Keratinocyte (primary cell): ENCODE measurements around the gene INPP5A. TPM values are rescaled to one million over a fixed set of nuclear protein-coding genes. Genes with fewer than 3 reads are reported as not detected.

ENCODE experiments used
- DNase-seq: peaks from one replicate; pipeline ENCODE4 v3.0.0-alpha.2; 2011; ENCODE audit warnings: low read depth, missing footprints, low spot score
- FAIRE-seq: peaks from 2 replicates; lab custom pipeline; 2011; peaks lifted over from hg19 to GRCh38; lab: Jason Lieb, UNC
- H2AFZ ChIP-seq: 2 replicates; pipeline ENCODE4 v1.6.0; 2012; ENCODE audit warnings: low read length, control low read depth, inconsistent platforms; ENCODE audit not compliant: control insufficient read depth
- H3K27ac ChIP-seq: 2 replicates; pipeline ENCODE4 v1.5.1; 2011; ENCODE audit warnings: low read length; ENCODE audit not compliant: control insufficient read depth, insufficient read depth
- H3K27me3 ChIP-seq: 3 replicates; pipeline ENCODE4 v1.6.0; 2011; ENCODE audit warnings: low read length; ENCODE audit not compliant: control insufficient read depth, insufficient read depth; ENCODE audit errors: extremely low read depth
- H3K36me3 ChIP-seq, 2 experiments: 2 replicates in 1 of 2; 3 replicates in 1 of 2; pipeline ENCODE4 v1.5.1; 2011; ENCODE audit warnings: low read length in 2 of 2, mild to moderate bottlenecking in 1 of 2; ENCODE audit not compliant: control insufficient read depth in 2 of 2, insufficient read depth in 2 of 2; ENCODE audit errors: extremely low read depth in 1 of 2
- H3K4me1 ChIP-seq: 3 replicates; pipeline ENCODE4 v1.5.1; 2011; ENCODE audit warnings: low read length; ENCODE audit not compliant: control insufficient read depth, insufficient read depth; ENCODE audit errors: extremely low read depth
- H3K4me2 ChIP-seq: 3 replicates; pipeline ENCODE4 v1.6.0; 2011; ENCODE audit warnings: low read depth, low read length; ENCODE audit not compliant: control insufficient read depth, insufficient read depth; ENCODE audit errors: extremely low read depth
- H3K4me3 ChIP-seq, 3 experiments: fragments of 200-600 bp in 1 of 3; sonication (generic) in 1 of 3; 2 replicates in 2 of 3; 3 replicates in 1 of 3; pipeline ENCODE4 v1.5.1; 2011 to 2016; ENCODE audit warnings: low read length in 3 of 3, mild to moderate bottlenecking in 3 of 3, control low read depth in 2 of 3, inconsistent platforms in 1 of 3, low read depth in 1 of 3, mixed read lengths in 1 of 3, mixed run types in 1 of 3, moderate library complexity in 1 of 3; ENCODE audit not compliant: control insufficient read depth in 2 of 3, insufficient read depth in 2 of 3; ENCODE audit errors: extremely low read depth in 1 of 3
- H3K79me2 ChIP-seq: 2 replicates; pipeline ENCODE4 v1.6.0; 2012; ENCODE audit warnings: low read length; ENCODE audit not compliant: control insufficient read depth, insufficient read depth
- H3K9ac ChIP-seq: 3 replicates; pipeline ENCODE4 v1.6.0; 2011; ENCODE audit warnings: low read length; ENCODE audit not compliant: control insufficient read depth, insufficient read depth; ENCODE audit errors: extremely low read depth
- H3K9me1 ChIP-seq: 3 replicates; pipeline ENCODE4 v1.6.0; 2011; ENCODE audit warnings: low read length; ENCODE audit not compliant: control insufficient read depth, insufficient read depth; ENCODE audit errors: extremely low read depth
- H3K9me3 ChIP-seq: 2 replicates; pipeline ENCODE4 v1.5.1; 2012; ENCODE audit warnings: low read depth, low read length; ENCODE audit not compliant: control insufficient read depth
- H4K20me1 ChIP-seq: 3 replicates; pipeline ENCODE4 v1.6.0; 2011; ENCODE audit warnings: low read length; ENCODE audit not compliant: control insufficient read depth, insufficient read depth; ENCODE audit errors: extremely low read depth
- EZH2 ChIP-seq: IDR thresholded peaks from one replicate; pipeline ENCODE4 v1.6.1; 2012; ENCODE audit warnings: inconsistent platforms, mild to moderate bottlenecking, low read length, moderate library complexity
- dilution Hi-C: fragments of 300-500 bp; cut with MboI; formaldehyde crosslinking; loops from one replicate; pipeline ENCODE4 v1.7.0; 2020; ENCODE audit warnings: low sequenced_read_pairs; ENCODE audit not compliant: extremely low pct_ligation_motif_present
- polyA plus RNA-seq, 5 experiments: library from polyadenylated mRNA; depleted of rRNA in 3 of 5; stranded (reverse) in 3 of 5; stranded (forward) in 1 of 5; unstranded in 1 of 5; fragments of >200 nt; gene quantifications; 1 replicate in 1 of 5; 2 replicates in 3 of 5; 3 replicates in 1 of 5; pipeline versions ENCODE4 v1.2.1 to v1.2.3, GENCODE V29; 2011 to 2012; ENCODE audit warnings: missing spikeins in 2 of 5, low read depth in 1 of 5, low replicate concordance in 1 of 5
- TF ChIP-seq, protein P1 (sequence below), 3 experiments: IDR thresholded peaks in 1 of 3; conservative IDR thresholded peaks in 1 of 3; optimal IDR thresholded peaks in 1 of 3; 2 replicates in 2 of 3; 3 replicates in 1 of 3; pipeline versions ENCODE3 to v1.5.1; 2011; ENCODE audit warnings: low read length in 3 of 3, mild to moderate bottlenecking in 3 of 3, moderate library complexity in 2 of 3, control low read depth in 1 of 3, inconsistent platforms in 1 of 3; ENCODE audit not compliant: insufficient read depth in 2 of 3; ENCODE audit errors: extremely low read depth in 1 of 3

INPP5A gene
- polyA plus RNA-seq, 1 donor (not counting 4 experiments of a cell fraction or from before 2014, with no cell fraction given), result 11.2 TPM

DNA sequence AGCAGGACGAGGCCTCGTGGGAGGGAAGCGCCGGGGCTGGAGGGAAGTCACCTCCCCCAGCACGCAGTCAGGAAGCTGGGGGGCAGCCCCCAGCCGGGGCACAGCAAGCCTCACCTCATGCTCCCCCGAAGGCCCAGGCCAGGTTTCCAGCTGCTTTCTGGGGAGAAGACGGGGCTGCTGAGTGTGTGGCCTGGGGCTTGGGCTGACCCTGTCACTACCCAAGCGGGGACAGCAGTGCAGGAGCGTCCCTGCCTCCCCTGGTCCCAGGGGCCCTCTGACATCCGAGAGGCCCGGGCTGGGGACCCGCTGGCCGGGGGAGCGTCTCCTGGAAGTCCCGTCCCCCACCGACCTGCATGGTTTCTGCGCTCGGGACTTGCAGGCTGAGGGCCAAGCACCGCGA is 268.0 kb downstream of the INPP5A start:
- DNase-seq (no peak), FAIRE-seq (no peak)
- no peaks in the 10 kb centered on the region for H3K36me3 ChIP-seq
- no peaks in the 10 kb centered on the region for H3K9me1 ChIP-seq
- H3K4me2 ChIP-seq, result no peak overlapping the region
- no peaks in the 10 kb centered on the region for H3K27me3 ChIP-seq
- no peak overlapping the region for H3K9ac ChIP-seq
- no peak overlapping the region for H3K4me3 ChIP-seq
- no peak overlapping the region for H2AFZ ChIP-seq
- H3K9me3 ChIP-seq, result peaks cover 6% of the 10 kb centered on the region
- no peaks in the 10 kb centered on the region for H4K20me1 ChIP-seq
- TF ChIP-seq, protein P1, sequence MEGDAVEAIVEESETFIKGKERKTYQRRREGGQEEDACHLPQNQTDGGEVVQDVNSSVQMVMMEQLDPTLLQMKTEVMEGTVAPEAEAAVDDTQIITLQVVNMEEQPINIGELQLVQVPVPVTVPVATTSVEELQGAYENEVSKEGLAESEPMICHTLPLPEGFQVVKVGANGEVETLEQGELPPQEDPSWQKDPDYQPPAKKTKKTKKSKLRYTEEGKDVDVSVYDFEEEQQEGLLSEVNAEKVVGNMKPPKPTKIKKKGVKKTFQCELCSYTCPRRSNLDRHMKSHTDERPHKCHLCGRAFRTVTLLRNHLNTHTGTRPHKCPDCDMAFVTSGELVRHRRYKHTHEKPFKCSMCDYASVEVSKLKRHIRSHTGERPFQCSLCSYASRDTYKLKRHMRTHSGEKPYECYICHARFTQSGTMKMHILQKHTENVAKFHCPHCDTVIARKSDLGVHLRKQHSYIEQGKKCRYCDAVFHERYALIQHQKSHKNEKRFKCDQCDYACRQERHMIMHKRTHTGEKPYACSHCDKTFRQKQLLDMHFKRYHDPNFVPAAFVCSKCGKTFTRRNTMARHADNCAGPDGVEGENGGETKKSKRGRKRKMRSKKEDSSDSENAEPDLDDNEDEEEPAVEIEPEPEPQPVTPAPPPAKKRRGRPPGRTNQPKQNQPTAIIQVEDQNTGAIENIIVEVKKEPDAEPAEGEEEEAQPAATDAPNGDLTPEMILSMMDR (optimal IDR thresholded peaks at IDR 0.05 in 1 of 3, IDR thresholded peaks at IDR 0.05 in 1 of 3, conservative IDR thresholded peaks at IDR 0.05 in 1 of 3; ENCODE audit: extremely low read depth in 1 of 3, insufficient read depth in 2 of 3, low read length in 3 of 3), result no peak
- no peak for TF ChIP-seq EZH2
- H3K4me1 ChIP-seq, result no peaks in the 10 kb centered on the region
- no peaks in the 10 kb centered on the region for H3K79me2 ChIP-seq
- dilution Hi-C loops, result no loop called here
- no peak overlapping the region for H3K27ac ChIP-seq

DNA sequence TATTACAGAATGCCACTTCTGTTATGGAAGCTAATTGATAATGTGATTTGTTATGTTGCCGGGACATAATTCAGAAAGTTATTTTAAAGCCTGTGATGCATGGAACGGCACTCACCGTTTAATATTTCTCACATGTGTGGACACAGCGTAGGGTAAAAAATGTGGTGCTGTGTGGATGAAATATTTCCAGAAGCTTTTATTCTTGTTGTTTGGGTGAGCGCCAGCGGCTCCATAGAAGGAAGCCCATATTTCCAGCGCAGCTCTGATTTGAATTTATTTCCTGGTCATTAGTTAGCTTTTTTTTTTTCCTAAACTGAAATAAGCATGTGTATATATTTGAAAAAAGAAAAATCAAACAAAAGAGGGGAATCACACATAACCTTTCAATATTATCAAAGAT is 268.5 kb downstream of the INPP5A start:
- no peaks in the 10 kb centered on the region for H3K9me1 ChIP-seq
- no peak for TF ChIP-seq EZH2
- TF ChIP-seq, protein P1 (optimal IDR thresholded peaks at IDR 0.05 in 1 of 3, IDR thresholded peaks at IDR 0.05 in 1 of 3, conservative IDR thresholded peaks at IDR 0.05 in 1 of 3; ENCODE audit: extremely low read depth in 1 of 3, insufficient read depth in 2 of 3, low read length in 3 of 3), result no peak
- H3K79me2 ChIP-seq, result no peaks in the 10 kb centered on the region
- H3K9me3 ChIP-seq, result peaks cover 6% of the 10 kb centered on the region
- H2AFZ ChIP-seq, result no peak overlapping the region
- H3K4me3 ChIP-seq, result no peak overlapping the region
- no peak overlapping the region for H3K9ac ChIP-seq
- no peak for FAIRE-seq
- H3K27me3 ChIP-seq, result no peaks in the 10 kb centered on the region
- no peak for DNase-seq
- no peaks in the 10 kb centered on the region for H3K4me1 ChIP-seq
- dilution Hi-C loops, result no loop called here
- no peaks in the 10 kb centered on the region for H4K20me1 ChIP-seq
- no peaks in the 10 kb centered on the region for H3K36me3 ChIP-seq
- no peak overlapping the region for H3K4me2 ChIP-seq
- H3K27ac ChIP-seq, result no peak overlapping the region
